ENCODE measurements around the gene CALCB. TPM values are rescaled to one million over a fixed set of nuclear protein-coding genes. Genes with fewer than 3 reads are reported as not detected.

CALCB gene
- total and polyA plus RNA-seq, 2 of the 8 experiments (the other 6 are each of a cell fraction or from before 2014, with no cell fraction given): 3.7 to 4.2 TPM

DNA sequence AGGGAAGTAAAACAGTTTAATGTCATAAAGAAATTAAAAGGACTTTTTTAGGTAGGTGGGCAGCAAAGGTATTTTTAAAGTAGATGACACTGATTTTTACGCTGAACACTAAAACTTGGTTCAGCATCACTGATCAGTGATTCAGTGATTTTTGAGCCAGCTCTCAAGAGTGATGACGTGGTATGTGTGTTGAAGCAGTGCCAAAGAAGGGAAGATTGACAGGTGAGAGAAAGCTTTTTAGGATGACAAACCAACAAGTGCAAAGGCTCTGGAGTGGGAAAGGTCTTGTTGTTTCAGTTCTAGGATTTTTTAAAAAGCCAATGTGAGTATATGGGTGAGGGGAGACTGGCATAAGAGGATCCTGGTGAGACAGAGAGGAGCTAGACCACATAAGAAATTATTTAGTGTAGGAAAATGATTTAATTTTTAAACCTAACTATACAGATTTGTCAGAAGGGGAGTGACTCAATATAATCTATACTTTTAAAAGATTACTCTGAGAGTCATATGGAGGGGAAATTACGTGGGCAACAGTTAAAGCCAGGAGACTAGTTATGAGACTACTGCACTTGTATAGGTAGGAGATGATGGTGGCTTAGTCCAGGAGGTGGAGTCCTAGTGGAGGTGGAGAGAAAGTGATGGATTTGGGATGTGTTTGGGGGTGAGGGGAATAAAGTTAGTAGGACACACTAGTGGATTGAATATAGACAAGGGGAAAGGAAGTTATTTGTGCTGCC is 17.6 kb upstream of the CALCB start:
- ChIA-PET CTCF (ENCODE audit: partially characterized antibody) (interaction anchor here (1.1 to 2.3 kb wide), 3 partner anchors 10 to 19 kb away, joined by 3 to 15 read pairs (median 4); partner anchors contain the start of gene CALCB), POLR2A (ENCODE audit: partially characterized antibody) (no interaction called here)
- Histone ChIP-seq H3K9me3 (ENCODE audit: insufficient read depth in 2 of 2, low read depth in 1 of 2, low read length in 1 of 2) (no peaks in the 10 kb centered on the region), H3K18ac (ENCODE audit: extremely low read depth, low read length) (no peak overlapping the region), H4K8ac (ENCODE audit: extremely low read depth, insufficient read depth, low read length) (no peak overlapping the region), H3K23me2 (ENCODE audit: low read depth, low read length) (peaks cover 1% of the 10 kb centered on the region; the same call in 1 of the 2 replicates), H2BK12ac (ENCODE audit: low read depth, low read length) (no peak overlapping the region), H3K79me1 (ENCODE audit: low read depth, low read length) (no peaks in the 10 kb centered on the region), H3K4me1 (replicated peaks in 1 of 4; ENCODE audit: control insufficient read depth in 3 of 4, insufficient read depth in 4 of 4, low read length in 3 of 4) (no peaks in the 10 kb centered on the region), H3K4me2 (ENCODE audit: insufficient read depth in 1 of 2, low read depth in 2 of 2, low read length in 2 of 2) (no peak overlapping the region), H3K14ac (ENCODE audit: insufficient read length) (no peak overlapping the region), H3K56ac (replicated peaks; ENCODE audit: insufficient read length, low read depth, low read length) (no peak overlapping the region), H3K9ac (replicated peaks in 1 of 4; ENCODE audit: extremely low read depth in 1 of 4, low read depth in 3 of 4, low read length in 3 of 4) (no peak overlapping the region), H4K5ac (ENCODE audit: insufficient read length, low read depth, low read length) (no peak overlapping the region), H3K23ac (ENCODE audit: insufficient read length) (no peak overlapping the region), H3K27ac (ENCODE audit: low read depth, low read length) (no peak overlapping the region), H3K36me3 (ENCODE audit: control insufficient read depth in 2 of 4, insufficient read depth in 4 of 4, low read length in 3 of 4) (no peaks in the 10 kb centered on the region), H3K27me3 (replicated peaks in 1 of 4; ENCODE audit: control insufficient read depth in 3 of 4, extremely low read depth in 1 of 4, insufficient read depth in 3 of 4, low read length in 3 of 4) (no peaks in the 10 kb centered on the region), H4K20me1 (replicated peaks in 1 of 2; ENCODE audit: control insufficient read depth in 1 of 2, insufficient read depth in 2 of 2, low read length in 2 of 2) (no peaks in the 10 kb centered on the region), H2BK20ac (ENCODE audit: low read length) (no peak overlapping the region), H3K4me3 (ENCODE audit: extremely low read depth in 1 of 4, insufficient read depth in 2 of 4, low read depth in 3 of 4, low read length in 4 of 4) (no peak overlapping the region), H3K79me2 (ENCODE audit: control insufficient read depth in 1 of 2, insufficient read depth in 2 of 2, low read length in 2 of 2) (no peaks in the 10 kb centered on the region), H4K91ac (replicated peaks; ENCODE audit: insufficient read length, low read length) (no peak overlapping the region), H2BK120ac (replicated peaks; ENCODE audit: low read depth, low read length) (no peak overlapping the region), H2BK15ac (ENCODE audit: low read length) (no peak overlapping the region), H2AK5ac (ENCODE audit: low read depth, low read length) (no peak overlapping the region), H2AFZ (ENCODE audit: low read length) (no peak overlapping the region), H3K4ac (replicated peaks; ENCODE audit: insufficient read length, low read depth, low read length) (no peak overlapping the region), H2BK5ac (ENCODE audit: low read depth, low read length) (no peak overlapping the region)
- DNase-seq (ENCODE audit: low read depth in 1 of 2, low spot score in 2 of 2) (no peak), FAIRE-seq (no peak)
- 83% methylated on average over 3 of the region's 3 CpGs; no CpG with 5 or more reads in 1 of the 2 experiments for WGBS, 2 experiments (ENCODE audit: extremely low coverage in 1 of 2, insufficient coverage in 1 of 2, insufficient read length in 1 of 2, insufficient replicate concordance in 2 of 2, low coverage in 1 of 2, low lambda C conversion rate in 2 of 2, missing lambda C conversion rate in 1 of 2)
- no peak for TF ChIP-seq KDM5A (IDR thresholded peaks at IDR 0.05; ENCODE audit: low read length)
- TF ChIP-seq SIN3A (conservative IDR thresholded peaks at IDR 0.05 in 1 of 2, IDR thresholded peaks at IDR 0.05 in 1 of 2; ENCODE audit: low read depth in 1 of 2, low read length in 2 of 2): no peak
- no peak for TF ChIP-seq FOSL1 (IDR thresholded peaks at IDR 0.05; ENCODE audit: insufficient read depth, low read depth, low read length)
- TF ChIP-seq GABPA (IDR thresholded peaks at IDR 0.05; ENCODE audit: borderline replicate concordance, insufficient read depth, low read length): no peak
- TF ChIP-seq NANOG (IDR thresholded peaks at IDR 0.05; ENCODE audit: insufficient read depth, low read depth, low read length, poor library complexity, severe bottlenecking): no peak
- no peak for TF ChIP-seq RXRA (IDR thresholded peaks at IDR 0.05; ENCODE audit: insufficient read depth, low read depth, low read length)
- no peak for TF ChIP-seq SIX5 (IDR thresholded peaks at IDR 0.05; ENCODE audit: low read depth, low read length)
- TF ChIP-seq, protein P1, sequence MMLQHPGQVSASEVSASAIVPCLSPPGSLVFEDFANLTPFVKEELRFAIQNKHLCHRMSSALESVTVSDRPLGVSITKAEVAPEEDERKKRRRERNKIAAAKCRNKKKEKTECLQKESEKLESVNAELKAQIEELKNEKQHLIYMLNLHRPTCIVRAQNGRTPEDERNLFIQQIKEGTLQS (IDR thresholded peaks at IDR 0.05; ENCODE audit: insufficient read depth, low read depth, low read length): no peak
- TF ChIP-seq, protein P2, sequence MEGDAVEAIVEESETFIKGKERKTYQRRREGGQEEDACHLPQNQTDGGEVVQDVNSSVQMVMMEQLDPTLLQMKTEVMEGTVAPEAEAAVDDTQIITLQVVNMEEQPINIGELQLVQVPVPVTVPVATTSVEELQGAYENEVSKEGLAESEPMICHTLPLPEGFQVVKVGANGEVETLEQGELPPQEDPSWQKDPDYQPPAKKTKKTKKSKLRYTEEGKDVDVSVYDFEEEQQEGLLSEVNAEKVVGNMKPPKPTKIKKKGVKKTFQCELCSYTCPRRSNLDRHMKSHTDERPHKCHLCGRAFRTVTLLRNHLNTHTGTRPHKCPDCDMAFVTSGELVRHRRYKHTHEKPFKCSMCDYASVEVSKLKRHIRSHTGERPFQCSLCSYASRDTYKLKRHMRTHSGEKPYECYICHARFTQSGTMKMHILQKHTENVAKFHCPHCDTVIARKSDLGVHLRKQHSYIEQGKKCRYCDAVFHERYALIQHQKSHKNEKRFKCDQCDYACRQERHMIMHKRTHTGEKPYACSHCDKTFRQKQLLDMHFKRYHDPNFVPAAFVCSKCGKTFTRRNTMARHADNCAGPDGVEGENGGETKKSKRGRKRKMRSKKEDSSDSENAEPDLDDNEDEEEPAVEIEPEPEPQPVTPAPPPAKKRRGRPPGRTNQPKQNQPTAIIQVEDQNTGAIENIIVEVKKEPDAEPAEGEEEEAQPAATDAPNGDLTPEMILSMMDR (IDR thresholded peaks at IDR 0.05; ENCODE audit: control extremely low read depth in 1 of 3, insufficient read depth in 1 of 3, low read depth in 1 of 3, low read length in 3 of 3): no peak
